ENCODE data around the gene PACS2.

PACS2 gene

GRCh38 chr14:105337433-105337832 is 22.9 kb downstream of the PACS2 start:
- no peak for TF ChIP-seq REST (IDR thresholded peaks at IDR 0.05; ENCODE audit: low read depth)
- TF ChIP-seq FOXM1 (IDR thresholded peaks at IDR 0.05; ENCODE audit: borderline replicate concordance, low read depth) = no peak
- no peak for TF ChIP-seq EP300 (IDR thresholded peaks at IDR 0.05; ENCODE audit: borderline replicate concordance)

GRCh38 chr14:105337966-105338741 is 23.6 kb downstream of the PACS2 start:
- no peak for TF ChIP-seq RAD21 (IDR thresholded peaks at IDR 0.05; ENCODE audit: low read depth)
- TF ChIP-seq EP300 (IDR thresholded peaks at IDR 0.05; ENCODE audit: borderline replicate concordance) = no peak
- TF ChIP-seq MAX (IDR thresholded peaks at IDR 0.05) = no peak
- no peak for TF ChIP-seq FOXM1 (IDR thresholded peaks at IDR 0.05; ENCODE audit: borderline replicate concordance, low read depth)
- no peak for TF ChIP-seq REST (IDR thresholded peaks at IDR 0.05; ENCODE audit: low read depth)
- no peak for TF ChIP-seq TAF1 (IDR thresholded peaks at IDR 0.05; ENCODE audit: low read depth)
- TF ChIP-seq USF1 (IDR thresholded peaks at IDR 0.05) = no peak
- TF ChIP-seq YY1 (IDR thresholded peaks at IDR 0.05; ENCODE audit: low read depth) = no peak

- TF ChIP-seq NFIC (IDR thresholded peaks at IDR 0.05) = no peak
- TF ChIP-seq CREB1 (IDR thresholded peaks at IDR 0.05; ENCODE audit: low read depth) = no peak
- no peak for TF ChIP-seq FOXM1 (IDR thresholded peaks at IDR 0.05; ENCODE audit: borderline replicate concordance, low read depth)
- TF ChIP-seq REST (IDR thresholded peaks at IDR 0.05; ENCODE audit: low read depth) = no peak
- no peak for TF ChIP-seq MAX (IDR thresholded peaks at IDR 0.05)
- TF ChIP-seq RAD21 (IDR thresholded peaks at IDR 0.05; ENCODE audit: low read depth) = no peak
- no peak for TF ChIP-seq TEAD4 (IDR thresholded peaks at IDR 0.05)
- TF ChIP-seq CEBPB (IDR thresholded peaks at IDR 0.05) = no peak
- no peak for TF ChIP-seq EP300 (IDR thresholded peaks at IDR 0.05; ENCODE audit: borderline replicate concordance)
- TF ChIP-seq TAF1 (IDR thresholded peaks at IDR 0.05; ENCODE audit: low read depth) = no peak
- no peak for TF ChIP-seq YY1 (IDR thresholded peaks at IDR 0.05; ENCODE audit: low read depth)
- TF ChIP-seq USF1 (IDR thresholded peaks at IDR 0.05) = no peak
- TF ChIP-seq EGR1 (IDR thresholded peaks at IDR 0.05) = no peak
- no peak for TF ChIP-seq TCF12 (IDR thresholded peaks at IDR 0.05; ENCODE audit: low read depth)
- TF ChIP-seq ZBTB7A (IDR thresholded peaks at IDR 0.05; ENCODE audit: low read depth) = no peak
Measured at GRCh38 chr14:105340821-105341733, 26.5 kb downstream of the PACS2 start.

GRCh38 chr14:105343194-105343593 is 28.6 kb downstream of the PACS2 start:
- no peak for TF ChIP-seq FOXM1 (IDR thresholded peaks at IDR 0.05; ENCODE audit: borderline replicate concordance, low read depth)
- no peak for TF ChIP-seq NFIC (IDR thresholded peaks at IDR 0.05)
- TF ChIP-seq MAX (IDR thresholded peaks at IDR 0.05) = no peak
- TF ChIP-seq YY1 (IDR thresholded peaks at IDR 0.05; ENCODE audit: low read depth) = no peak
- no peak for TF ChIP-seq RAD21 (IDR thresholded peaks at IDR 0.05; ENCODE audit: low read depth)

All from Ishikawa (cell line).